ENCODE data around the gene RAB11FIP5.
A peak's percentile ranks its signal among the peaks of the same experiment; 100 is the strongest.
"Not testable (repeated sequence)": the region's sequence is repeated elsewhere in the genome, so short reads cannot be mapped to it uniquely, and the experiment has no call there.

Gene RAB11FIP5

GRCh38 chr2:73111073-73112025 is 1.4 kb downstream of the RAB11FIP5 start:
- peak; percentile 53 to 56 for DNase-seq

DNA sequence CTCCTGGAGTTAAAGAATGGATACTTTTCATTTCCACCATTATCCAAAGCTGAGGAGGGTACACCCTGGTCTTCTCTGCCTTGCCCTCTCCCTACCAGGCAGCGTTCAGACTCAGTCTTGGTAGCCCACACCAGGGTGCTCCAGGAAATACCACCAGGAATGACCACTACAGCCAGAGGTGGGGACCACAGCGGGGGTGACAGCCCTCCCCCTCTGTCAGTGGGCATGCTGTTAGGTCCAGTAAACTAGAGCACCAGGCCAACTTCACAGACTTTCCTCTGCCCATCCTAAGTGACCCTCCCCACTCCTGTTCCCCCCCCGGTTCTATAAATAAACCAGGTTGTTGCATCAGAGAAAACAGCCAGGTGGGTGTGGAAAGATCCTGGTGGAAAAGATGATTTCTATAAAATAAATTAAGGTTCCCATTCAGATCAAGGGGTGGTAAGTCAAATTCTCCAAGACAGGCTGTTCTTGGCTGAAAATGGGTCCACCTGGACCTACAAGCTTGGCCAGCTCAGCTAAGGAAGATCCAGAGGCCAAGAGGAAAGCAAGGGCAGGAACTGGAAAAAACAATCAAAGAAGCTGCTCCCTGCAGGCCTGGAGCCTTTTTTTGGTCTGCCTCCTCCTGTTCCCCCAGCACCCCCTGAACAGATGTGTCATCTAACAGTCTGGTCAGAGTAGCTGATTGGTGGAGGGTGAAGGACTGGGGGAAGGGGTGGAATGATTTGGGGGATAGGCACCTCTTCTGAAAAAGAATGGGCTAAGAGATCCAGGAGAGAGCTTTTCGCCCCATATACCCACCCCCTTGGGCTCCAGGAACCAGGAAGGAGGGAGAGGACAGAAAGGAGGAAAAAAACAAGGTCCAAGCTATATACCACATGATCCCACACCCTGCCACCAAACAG is 2.3 kb downstream of the RAB11FIP5 start:
- peak in 1 of 2 experiments; percentile 20 for DNase-seq

- DNase-seq, result no peak
Measured at GRCh38 chr2:73109431-73110167, 3.1 kb downstream of the RAB11FIP5 start.

DNA sequence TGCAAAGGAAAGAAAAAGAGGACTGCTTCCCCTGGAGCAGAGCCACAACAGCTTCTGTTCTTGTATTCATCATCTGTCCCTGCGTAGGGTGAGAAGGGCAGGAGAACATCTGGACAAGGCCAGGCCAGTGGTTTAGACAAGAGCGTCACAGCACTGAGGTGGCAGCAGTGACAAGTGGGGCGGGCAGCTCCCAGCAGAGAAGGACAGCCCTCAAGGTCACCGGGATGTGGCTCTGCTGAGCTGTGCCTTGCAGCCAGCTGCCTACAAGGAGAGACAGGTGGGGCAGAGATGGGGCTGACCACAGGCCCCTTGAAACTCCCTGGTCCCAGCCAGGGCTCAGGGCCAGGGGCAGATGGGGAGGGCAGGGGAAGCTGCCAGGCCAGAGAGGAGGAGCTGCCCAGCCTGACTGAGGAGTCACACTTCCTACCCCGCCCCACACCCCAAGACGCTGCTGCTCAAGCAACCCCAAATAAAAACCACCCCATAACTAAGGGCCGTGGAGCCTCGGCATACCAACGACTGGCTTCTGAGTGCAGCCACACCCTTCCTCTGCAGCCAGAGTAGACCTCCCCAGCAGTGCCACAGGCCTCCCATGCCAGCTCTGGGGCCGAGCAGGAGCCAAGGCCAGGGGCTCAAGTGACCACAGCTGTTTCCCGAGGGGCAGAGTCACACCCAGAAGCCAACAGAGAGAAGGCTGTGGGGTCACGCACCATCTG is 5.4 kb downstream of the RAB11FIP5 start:
- peak; percentile 30 to 38 for DNase-seq

DNA sequence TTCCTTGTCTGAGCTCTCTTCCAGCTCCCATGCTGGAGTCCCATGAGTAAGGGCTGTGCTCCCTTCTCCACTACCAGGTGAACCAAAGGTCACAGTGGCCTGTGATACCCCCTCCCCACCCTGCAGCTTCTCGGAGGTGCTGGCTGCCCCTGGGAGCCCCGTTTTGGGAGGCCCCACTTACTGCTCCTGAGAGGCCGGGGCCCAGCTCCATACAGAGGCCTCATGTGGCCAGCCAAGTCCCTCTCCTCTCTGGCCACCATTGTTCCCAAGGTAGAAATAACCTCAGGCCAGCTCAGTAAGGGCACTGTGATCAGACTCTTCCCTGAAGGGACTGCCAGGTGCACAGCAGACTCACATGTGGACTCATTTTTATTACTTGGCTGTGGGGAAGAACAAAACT is 6.0 kb downstream of the RAB11FIP5 start:
- no peak for DNase-seq

- no peak for DNase-seq
Measured at GRCh38 chr2:73105511-73105971, 7.2 kb downstream of the RAB11FIP5 start.

- DNase-seq, result no peak
Measured at GRCh38 chr2:73104933-73105332, 7.8 kb downstream of the RAB11FIP5 start.

- DNase-seq, result no peak
Measured at GRCh38 chr2:73103018-73103542, 9.7 kb downstream of the RAB11FIP5 start.

- no peak for DNase-seq
Measured at GRCh38 chr2:73101626-73102256, 11.0 kb downstream of the RAB11FIP5 start.

GRCh38 chr2:73100956-73101355 is 11.8 kb downstream of the RAB11FIP5 start:
- DNase-seq, result no peak

- DNase-seq, result no peak
Measured at GRCh38 chr2:73099486-73099885, 13.3 kb downstream of the RAB11FIP5 start.

DNA sequence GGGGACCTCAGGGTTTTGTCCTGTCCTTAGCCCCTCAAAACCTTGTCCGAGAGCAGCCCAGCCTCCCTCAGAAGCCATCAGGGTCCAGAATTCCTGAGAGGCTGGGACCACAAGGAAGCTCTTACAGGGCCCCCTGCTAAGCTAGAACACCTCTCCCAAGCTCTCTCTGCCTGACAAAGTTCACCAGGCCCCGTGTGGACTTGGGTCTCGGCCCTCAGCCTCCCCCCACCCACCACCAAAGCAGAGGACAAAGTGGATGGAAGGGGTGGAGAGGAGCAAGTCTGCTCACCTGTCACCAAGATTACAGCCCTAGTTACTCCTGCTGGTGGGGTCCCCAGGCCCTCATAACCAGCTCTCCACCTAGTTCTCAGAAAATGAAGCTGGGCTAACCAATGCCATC is 16.8 kb downstream of the RAB11FIP5 start:
- no peak for DNase-seq

GRCh38 chr2:73093601-73094218 is 19.0 kb downstream of the RAB11FIP5 start:
- DNase-seq, result not testable (repeated sequence)

GRCh38 chr2:73092146-73092783 is 20.5 kb downstream of the RAB11FIP5 start:
- DNase-seq, result no peak

DNA sequence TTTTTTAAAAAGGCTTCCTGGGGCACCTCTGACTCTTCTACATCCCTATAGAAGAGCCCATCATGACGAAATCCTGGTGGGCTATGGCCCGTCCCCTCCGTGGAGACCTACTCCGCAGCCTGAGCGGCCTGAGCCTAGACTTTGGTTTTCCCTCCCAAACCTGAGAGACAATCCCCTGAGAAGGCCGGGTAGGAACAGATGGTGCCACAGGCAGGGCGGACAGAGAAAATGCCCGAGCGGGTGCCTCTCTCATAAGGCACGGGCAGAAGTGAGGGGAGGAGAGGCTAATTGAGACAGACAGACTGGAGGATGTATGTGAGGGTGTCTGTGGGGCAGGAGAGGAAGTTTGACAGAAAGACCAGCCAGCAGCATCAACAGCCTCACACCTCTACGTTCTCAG is 21.1 kb downstream of the RAB11FIP5 start:
- DNase-seq, result no peak

- DNase-seq, result no peak
Measured at GRCh38 chr2:73091164-73091563, 21.6 kb downstream of the RAB11FIP5 start.

DNA sequence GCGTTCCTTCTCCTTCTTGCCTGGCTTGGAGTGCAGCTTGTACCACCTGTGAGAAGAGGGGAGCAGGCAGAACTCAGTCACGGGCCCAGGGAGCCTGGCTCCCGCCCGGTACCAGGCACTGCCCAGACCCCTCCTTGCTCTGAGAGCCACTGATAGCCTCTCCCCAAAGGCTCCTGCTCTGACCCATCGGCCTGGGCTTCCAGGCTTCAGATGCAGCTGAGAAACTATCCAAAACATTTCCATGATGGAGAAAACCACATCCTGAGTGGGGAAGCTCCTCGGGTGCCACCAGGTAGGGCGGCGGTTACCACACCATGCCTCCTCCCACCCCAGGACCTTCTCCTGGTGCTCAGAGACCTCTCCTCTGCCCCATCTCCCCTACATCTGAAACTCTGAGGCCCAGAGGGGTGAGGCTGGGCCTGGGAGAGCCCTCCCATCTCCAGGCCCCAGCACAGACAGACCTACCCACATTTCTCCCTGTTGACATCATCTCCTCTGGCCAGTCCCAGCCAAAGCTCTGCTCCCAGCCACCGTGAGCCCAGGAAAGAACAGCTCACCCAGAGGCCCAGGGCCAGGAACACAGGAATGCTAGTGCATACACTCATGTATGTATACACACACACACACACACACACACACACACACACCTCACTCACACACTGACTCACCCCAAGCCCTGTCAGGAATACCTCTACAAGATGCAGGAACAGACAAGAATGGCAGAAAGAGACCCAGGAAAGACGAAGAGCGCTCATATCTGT is 23.3 kb downstream of the RAB11FIP5 start:
- DNase-seq, result no peak

- DNase-seq, result no peak
Measured at GRCh38 chr2:73088703-73089102, 24.0 kb downstream of the RAB11FIP5 start.

DNA sequence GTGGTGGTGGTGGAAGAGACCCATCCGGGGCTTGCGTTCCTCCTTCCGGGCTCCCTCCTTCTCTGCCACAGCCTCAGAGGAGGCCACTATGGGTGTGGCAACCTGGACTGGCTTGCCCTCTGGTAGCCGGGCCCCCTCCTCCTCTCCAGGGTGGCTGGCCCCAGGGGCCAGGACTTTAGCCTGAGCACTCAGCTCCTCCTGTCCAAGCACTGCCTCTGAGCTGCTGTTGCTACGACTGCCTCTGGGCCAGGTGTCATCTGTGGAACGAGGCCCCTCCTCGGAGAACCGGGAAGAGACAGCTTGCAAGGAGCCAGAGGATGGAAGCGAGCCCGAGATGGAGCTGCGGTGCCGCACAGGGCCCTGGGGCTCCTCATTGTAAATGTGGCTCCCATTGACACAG is 24.5 kb downstream of the RAB11FIP5 start:
- no peak for DNase-seq

- no peak for DNase-seq
Measured at GRCh38 chr2:73087311-73087710, 25.4 kb downstream of the RAB11FIP5 start.
